Nephron progenitor cell (in vitro differentiated cells): ENCODE measurements around the gene MRPL47.

Experiments
- DNase-seq: peaks from one replicate; pipeline ENCODE4 v3.0.0; 2021
- H3K27ac Mint-ChIP-seq: 2 replicates; pipeline ENCODE4 v1.8.0; 2021; ENCODE audit warnings: mild to moderate bottlenecking, moderate library complexity, mixed read lengths
- H3K27me3 Mint-ChIP-seq: 2 replicates; pipeline ENCODE4 v1.8.0; 2021; ENCODE audit warnings: mild to moderate bottlenecking, low read depth, mixed read lengths; ENCODE audit not compliant: poor library complexity
- H3K36me3 Mint-ChIP-seq: 2 replicates; pipeline ENCODE4 v1.8.0; 2021; ENCODE audit warnings: low read depth, mixed read lengths
- H3K4me1 Mint-ChIP-seq: 2 replicates; pipeline ENCODE4 v1.8.0; 2021; ENCODE audit warnings: mixed read lengths
- H3K4me3 Mint-ChIP-seq: 2 replicates; pipeline ENCODE4 v1.8.0; 2021; ENCODE audit warnings: mild to moderate bottlenecking, moderate library complexity, mixed read lengths
- H3K9me3 Mint-ChIP-seq: 2 replicates; pipeline ENCODE4 v1.8.0; 2021; ENCODE audit warnings: mild to moderate bottlenecking, moderate library complexity, mixed read lengths
- TF ChIP-seq, protein P1 (sequence below): fragments of 200-600 bp; sonication (generic); IDR thresholded peaks from 2 replicates; pipeline ENCODE4 v1.5.0; 2021; ENCODE audit warnings: antibody characterized with exemption

MRPL47 gene

DNA sequence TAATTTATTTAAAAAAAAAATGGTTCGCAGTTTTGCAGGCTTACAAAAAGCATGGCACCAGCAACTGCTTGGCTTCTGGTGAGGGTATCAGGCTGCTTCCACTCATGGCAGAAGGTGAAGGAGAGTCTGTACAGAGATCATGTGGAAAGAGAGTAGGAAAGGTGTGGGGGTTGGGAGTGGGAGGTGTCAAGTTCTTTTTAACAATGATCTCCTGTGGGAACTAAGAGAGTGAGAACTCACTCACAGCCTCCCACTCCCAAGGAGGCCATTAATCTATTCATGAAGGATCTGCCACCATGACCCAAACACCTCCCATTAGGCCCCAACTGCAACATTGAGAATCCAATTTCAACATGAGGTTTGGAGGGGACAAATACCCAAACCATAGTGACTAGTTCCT lies 62.8 kb downstream of the MRPL47 start:
- no peak for DNase-seq
- Mint-ChIP-seq H3K9me3 (no peaks in the 10 kb centered on the region), H3K27me3 (peaks cover 5% of the 10 kb centered on the region), H3K4me1 (peaks cover 23% of the 10 kb centered on the region), H3K27ac (peak overlapping the region; percentile 57), H3K36me3 (no peaks in the 10 kb centered on the region), H3K4me3 (no peak overlapping the region)
- TF ChIP-seq, protein P1, sequence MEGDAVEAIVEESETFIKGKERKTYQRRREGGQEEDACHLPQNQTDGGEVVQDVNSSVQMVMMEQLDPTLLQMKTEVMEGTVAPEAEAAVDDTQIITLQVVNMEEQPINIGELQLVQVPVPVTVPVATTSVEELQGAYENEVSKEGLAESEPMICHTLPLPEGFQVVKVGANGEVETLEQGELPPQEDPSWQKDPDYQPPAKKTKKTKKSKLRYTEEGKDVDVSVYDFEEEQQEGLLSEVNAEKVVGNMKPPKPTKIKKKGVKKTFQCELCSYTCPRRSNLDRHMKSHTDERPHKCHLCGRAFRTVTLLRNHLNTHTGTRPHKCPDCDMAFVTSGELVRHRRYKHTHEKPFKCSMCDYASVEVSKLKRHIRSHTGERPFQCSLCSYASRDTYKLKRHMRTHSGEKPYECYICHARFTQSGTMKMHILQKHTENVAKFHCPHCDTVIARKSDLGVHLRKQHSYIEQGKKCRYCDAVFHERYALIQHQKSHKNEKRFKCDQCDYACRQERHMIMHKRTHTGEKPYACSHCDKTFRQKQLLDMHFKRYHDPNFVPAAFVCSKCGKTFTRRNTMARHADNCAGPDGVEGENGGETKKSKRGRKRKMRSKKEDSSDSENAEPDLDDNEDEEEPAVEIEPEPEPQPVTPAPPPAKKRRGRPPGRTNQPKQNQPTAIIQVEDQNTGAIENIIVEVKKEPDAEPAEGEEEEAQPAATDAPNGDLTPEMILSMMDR, result no peak

DNA sequence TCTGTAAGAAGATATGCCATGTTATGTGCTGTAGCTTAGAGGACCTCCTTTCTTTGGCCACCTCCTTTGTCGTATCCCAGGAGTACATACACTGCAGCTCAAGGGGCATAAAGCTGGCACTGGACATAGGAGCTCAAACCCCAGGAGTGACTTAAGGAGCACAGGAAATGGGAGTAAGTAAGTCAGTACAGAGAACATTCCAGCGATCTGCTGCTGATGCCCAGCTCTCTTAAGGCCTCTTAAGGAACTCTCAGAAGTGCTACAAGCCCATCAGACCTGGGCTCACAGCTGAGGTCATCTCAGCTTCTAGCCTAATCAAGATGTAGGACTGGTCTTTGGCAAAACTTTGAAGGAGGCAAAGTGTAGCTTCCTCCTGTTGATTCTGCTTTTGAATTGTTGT lies 63.3 kb downstream of the MRPL47 start:
- Mint-ChIP-seq H3K4me3 (no peak overlapping the region), H3K36me3 (no peaks in the 10 kb centered on the region), H3K27me3 (peaks cover 5% of the 10 kb centered on the region), H3K27ac (peak overlapping the region; percentile 57), H3K9me3 (no peaks in the 10 kb centered on the region), H3K4me1 (peaks cover 23% of the 10 kb centered on the region)
- TF ChIP-seq, protein P1, result no peak
- DNase-seq, result no peak
